Measurements from ENCODE around the gene SLC26A9. TPM values are rescaled to one million over a fixed set of nuclear protein-coding genes. Genes with fewer than 3 reads are reported as not detected.

Gene SLC26A9
- polyA plus RNA-seq, 4 donors: 0.01 to 0.81 (median 0.13) TPM

DNA sequence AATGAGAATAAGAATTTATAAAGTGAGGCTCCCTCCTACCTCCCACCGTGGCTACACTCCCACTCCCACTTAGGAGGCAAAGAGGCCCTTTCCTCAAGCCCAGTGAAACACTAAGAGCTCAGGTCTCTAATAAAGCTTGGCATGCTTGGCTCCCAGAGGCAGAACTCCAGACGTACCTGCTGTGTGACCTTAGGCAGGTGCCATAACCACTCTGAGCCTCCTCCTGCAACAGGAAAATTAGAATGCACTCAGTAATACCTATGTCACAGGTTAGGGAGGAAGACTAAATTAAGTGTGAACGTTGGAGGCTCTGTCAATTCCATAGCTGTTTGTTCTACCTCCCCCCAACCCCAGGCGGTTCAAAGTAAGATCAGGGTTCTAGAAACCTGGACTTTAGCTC lies 16.5 kb upstream of the SLC26A9 start:
- FAIRE-seq: no peak
- WGBS, 3 donors: 61 to 78% (median 72%) methylated on average over 4 of the region's 4 CpGs

DNA sequence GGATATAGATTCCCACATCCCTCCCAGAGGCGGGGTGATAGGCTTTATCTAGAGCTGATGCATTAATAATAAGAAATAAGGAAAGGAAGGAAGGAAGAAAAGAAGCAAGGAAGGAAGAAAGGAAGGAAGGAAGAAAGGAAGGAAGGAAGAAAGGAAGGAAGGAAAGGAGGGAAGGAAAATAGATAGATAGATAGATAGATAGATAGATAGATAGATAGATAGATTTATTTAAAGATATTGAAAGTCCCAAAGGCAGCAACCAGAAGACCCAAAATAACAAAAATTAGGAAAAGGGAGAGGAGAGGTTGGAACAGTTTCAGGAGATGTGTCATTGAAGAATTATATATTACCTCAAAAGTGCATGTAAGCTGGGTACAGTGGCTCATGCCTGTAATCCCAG lies 12.2 kb upstream of the SLC26A9 start:
- DNase-seq (no peak), FAIRE-seq (no peak)
- H3K27me3 ChIP-seq (ENCODE audit: control insufficient read depth in 3 of 3, insufficient read depth in 3 of 3, low read length in 3 of 3): peaks cover 0 to 21% (median 0%) of the 10 kb centered on the region in 3 donors
- no peaks in the 10 kb centered on the region for H3K4me1 ChIP-seq (ENCODE audit: control insufficient read depth in 3 of 3, insufficient read depth in 2 of 3, low read depth in 1 of 3, low read length in 2 of 3)
- no peak overlapping the region for H3K27ac ChIP-seq (ENCODE audit: low read depth in 1 of 3, low read length in 2 of 3)
- no peaks in the 10 kb centered on the region for H3K9me3 ChIP-seq (ENCODE audit: control insufficient read depth in 2 of 2, insufficient read depth in 1 of 2, low read depth in 1 of 2, low read length in 1 of 2)
- no peak overlapping the region for H3K4me3 ChIP-seq (ENCODE audit: low read depth in 1 of 3, low read length in 3 of 3)
- no peaks in the 10 kb centered on the region for H3K36me3 ChIP-seq (ENCODE audit: control insufficient read depth in 3 of 3, insufficient read depth in 2 of 3, low read depth in 1 of 3, low read length in 3 of 3)
- WGBS, 3 donors: 58 to 76% (median 62%) methylated on average over 1 of the region's 1 CpG

More for the DNA sequence above, 16.5 kb upstream of the SLC26A9 start:
- no peaks in the 10 kb centered on the region for H3K36me3 ChIP-seq (ENCODE audit: control insufficient read depth in 3 of 3, insufficient read depth in 2 of 3, low read depth in 1 of 3, low read length in 3 of 3)
- H3K27me3 ChIP-seq (ENCODE audit: control insufficient read depth in 3 of 3, insufficient read depth in 3 of 3, low read length in 3 of 3): peaks cover 0 to 24% (median 0%) of the 10 kb centered on the region in 3 donors
- H3K9me3 ChIP-seq (ENCODE audit: control insufficient read depth in 2 of 2, insufficient read depth in 1 of 2, low read depth in 1 of 2, low read length in 1 of 2): no peaks in the 10 kb centered on the region
- H3K4me1 ChIP-seq (ENCODE audit: control insufficient read depth in 3 of 3, insufficient read depth in 2 of 3, low read depth in 1 of 3, low read length in 2 of 3): no peaks in the 10 kb centered on the region
- H3K4me3 ChIP-seq (ENCODE audit: low read depth in 1 of 3, low read length in 3 of 3): no peak overlapping the region
- DNase-seq: no peak
- H3K27ac ChIP-seq (ENCODE audit: low read depth in 1 of 3, low read length in 2 of 3): no peak overlapping the region

- Histone ChIP-seq H3K4me1 (ENCODE audit: control insufficient read depth in 3 of 3, insufficient read depth in 2 of 3, low read depth in 1 of 3, low read length in 2 of 3) (no peaks in the 10 kb centered on the region), H3K4me3 (ENCODE audit: low read depth in 1 of 3, low read length in 3 of 3) (no peak overlapping the region), H3K36me3 (ENCODE audit: control insufficient read depth in 3 of 3, insufficient read depth in 2 of 3, low read depth in 1 of 3, low read length in 3 of 3) (no peaks in the 10 kb centered on the region), H3K27ac (ENCODE audit: low read depth in 1 of 3, low read length in 2 of 3) (no peak overlapping the region), H3K9me3 (ENCODE audit: control insufficient read depth in 2 of 2, insufficient read depth in 1 of 2, low read depth in 1 of 2, low read length in 1 of 2) (no peaks in the 10 kb centered on the region), H3K27me3 (ENCODE audit: control insufficient read depth in 3 of 3, insufficient read depth in 3 of 3, low read length in 3 of 3) (peaks cover 0 to 21% (median 0%) of the 10 kb centered on the region in 3 donors)
- WGBS, 3 donors: 45 to 69% (median 63%) methylated on average over 11 of the region's 11 CpGs
- DNase-seq (no peak), FAIRE-seq (no peak)
Measured at GRCh38 chr1:205954819-205955404, 11.7 kb upstream of the SLC26A9 start.

DNA sequence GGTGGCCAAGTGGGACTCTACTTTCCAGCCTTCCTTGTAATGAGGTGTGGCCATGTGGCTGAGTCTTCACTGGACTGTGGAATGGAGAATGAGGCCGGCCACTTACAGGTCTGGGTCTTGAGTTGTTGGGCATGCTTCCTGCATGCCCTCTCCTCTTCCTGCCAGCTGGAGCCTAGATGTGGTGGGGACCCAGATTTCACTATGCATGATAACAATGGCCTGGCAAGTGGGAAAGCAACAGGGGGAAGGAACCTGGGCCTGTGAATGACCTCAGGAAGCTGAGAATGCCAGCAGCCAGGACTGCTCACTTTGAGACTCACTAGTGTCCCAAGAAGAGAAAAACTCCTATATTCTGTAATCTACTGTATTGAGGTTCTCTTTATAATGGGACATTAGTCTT lies 8.5 kb upstream of the SLC26A9 start:
- no peak overlapping the region for H3K27ac ChIP-seq (ENCODE audit: low read depth in 1 of 3, low read length in 2 of 3)
- FAIRE-seq (no peak), DNase-seq (no peak)
- no peaks in the 10 kb centered on the region for H3K4me1 ChIP-seq (ENCODE audit: control insufficient read depth in 3 of 3, insufficient read depth in 2 of 3, low read depth in 1 of 3, low read length in 2 of 3)
- H3K36me3 ChIP-seq (ENCODE audit: control insufficient read depth in 3 of 3, insufficient read depth in 2 of 3, low read depth in 1 of 3, low read length in 3 of 3): no peaks in the 10 kb centered on the region
- H3K27me3 ChIP-seq (ENCODE audit: control insufficient read depth in 3 of 3, insufficient read depth in 3 of 3, low read length in 3 of 3): peaks cover 0 to 15% (median 0%) of the 10 kb centered on the region in 3 donors
- H3K9me3 ChIP-seq (ENCODE audit: control insufficient read depth in 2 of 2, insufficient read depth in 1 of 2, low read depth in 1 of 2, low read length in 1 of 2): no peaks in the 10 kb centered on the region
- H3K4me3 ChIP-seq (ENCODE audit: low read depth in 1 of 3, low read length in 3 of 3): no peak overlapping the region
- 67 to 94% (median 94%) methylated on average over 1 of the region's 1 CpG for WGBS, 3 donors

DNA sequence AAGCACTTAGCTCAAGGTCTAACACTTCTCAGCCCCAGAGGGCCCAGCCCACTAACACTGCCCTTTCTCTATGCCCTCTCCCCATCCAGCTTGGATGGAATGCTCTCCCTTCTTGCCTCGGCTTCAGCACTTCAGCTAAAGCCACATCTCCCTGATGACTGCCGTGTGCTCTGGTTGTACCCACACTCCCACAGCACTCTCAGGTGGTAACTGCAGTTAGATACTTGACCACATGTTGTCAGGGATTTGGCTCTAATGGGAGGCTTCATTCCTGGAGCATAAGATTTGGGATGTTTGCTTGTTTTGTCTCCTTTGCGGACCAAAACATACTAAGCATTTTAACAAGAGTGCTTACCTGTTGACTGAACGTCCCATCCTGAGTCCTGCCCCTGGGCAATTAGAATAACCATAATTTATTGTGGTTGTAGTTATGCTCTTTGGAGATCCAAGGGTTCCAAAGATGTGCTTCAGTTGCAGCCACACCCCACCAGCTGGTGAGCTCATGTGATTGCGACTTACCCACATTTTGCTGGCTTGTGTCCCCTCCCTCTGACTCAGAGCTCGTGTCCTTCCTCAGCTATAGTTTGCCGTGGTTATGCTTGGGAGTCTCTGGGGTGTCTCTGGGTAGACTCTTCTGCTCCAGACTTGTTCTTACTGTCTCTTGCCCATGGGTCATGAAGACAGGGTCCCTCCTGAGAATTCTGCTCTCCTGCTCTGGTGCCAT lies 7.7 kb upstream of the SLC26A9 start:
- no peak for DNase-seq
- Histone ChIP-seq H3K4me1 (ENCODE audit: control insufficient read depth in 3 of 3, insufficient read depth in 2 of 3, low read depth in 1 of 3, low read length in 2 of 3) (no peaks in the 10 kb centered on the region), H3K27me3 (ENCODE audit: control insufficient read depth in 3 of 3, insufficient read depth in 3 of 3, low read length in 3 of 3) (peaks cover 0 to 17% (median 0%) of the 10 kb centered on the region in 3 donors), H3K4me3 (ENCODE audit: low read depth in 1 of 3, low read length in 3 of 3) (no peak overlapping the region), H3K9me3 (ENCODE audit: control insufficient read depth in 2 of 2, insufficient read depth in 1 of 2, low read depth in 1 of 2, low read length in 1 of 2) (no peaks in the 10 kb centered on the region), H3K27ac (ENCODE audit: low read depth in 1 of 3, low read length in 2 of 3) (no peak overlapping the region), H3K36me3 (ENCODE audit: control insufficient read depth in 3 of 3, insufficient read depth in 2 of 3, low read depth in 1 of 3, low read length in 3 of 3) (no peaks in the 10 kb centered on the region)
- FAIRE-seq: no peak
- WGBS, 3 donors: 79 to 84% (median 81%) methylated on average over 7 of the region's 7 CpGs

DNA sequence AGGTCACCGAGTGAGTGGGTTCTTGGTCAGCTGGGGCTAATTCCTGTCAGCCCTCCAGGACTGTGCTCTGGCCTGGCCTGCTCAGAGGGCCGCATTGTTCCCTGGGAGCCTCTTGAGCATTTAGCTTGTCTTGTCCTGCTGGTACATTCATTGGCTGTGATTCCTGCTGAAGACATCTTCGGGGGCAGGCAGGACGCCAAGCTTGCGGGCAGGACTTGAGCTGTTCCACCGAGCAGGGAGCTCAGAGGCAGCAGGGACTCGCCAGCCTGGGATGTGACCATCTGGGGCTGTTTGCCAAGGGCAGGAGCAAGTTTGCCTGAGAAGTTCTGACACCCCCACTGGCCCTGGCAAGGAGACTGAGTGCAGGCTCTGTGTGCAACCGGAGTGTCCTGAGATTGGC lies 7.0 kb upstream of the SLC26A9 start:
- Histone ChIP-seq H3K4me1 (ENCODE audit: control insufficient read depth in 3 of 3, insufficient read depth in 2 of 3, low read depth in 1 of 3, low read length in 2 of 3) (no peaks in the 10 kb centered on the region), H3K4me3 (ENCODE audit: low read depth in 1 of 3, low read length in 3 of 3) (no peak overlapping the region), H3K27ac (ENCODE audit: low read depth in 1 of 3, low read length in 2 of 3) (no peak overlapping the region), H3K27me3 (ENCODE audit: control insufficient read depth in 3 of 3, insufficient read depth in 3 of 3, low read length in 3 of 3) (peaks cover 0 to 18% (median 2%) of the 10 kb centered on the region in 3 donors), H3K9me3 (ENCODE audit: control insufficient read depth in 2 of 2, insufficient read depth in 1 of 2, low read depth in 1 of 2, low read length in 1 of 2) (no peaks in the 10 kb centered on the region), H3K36me3 (ENCODE audit: control insufficient read depth in 3 of 3, insufficient read depth in 2 of 3, low read depth in 1 of 3, low read length in 3 of 3) (no peaks in the 10 kb centered on the region)
- DNase-seq (no peak), FAIRE-seq (no peak)
- 77 to 78% (median 77%) methylated on average over 7 to 8 of the region's 8 CpGs for WGBS, 3 donors

DNA sequence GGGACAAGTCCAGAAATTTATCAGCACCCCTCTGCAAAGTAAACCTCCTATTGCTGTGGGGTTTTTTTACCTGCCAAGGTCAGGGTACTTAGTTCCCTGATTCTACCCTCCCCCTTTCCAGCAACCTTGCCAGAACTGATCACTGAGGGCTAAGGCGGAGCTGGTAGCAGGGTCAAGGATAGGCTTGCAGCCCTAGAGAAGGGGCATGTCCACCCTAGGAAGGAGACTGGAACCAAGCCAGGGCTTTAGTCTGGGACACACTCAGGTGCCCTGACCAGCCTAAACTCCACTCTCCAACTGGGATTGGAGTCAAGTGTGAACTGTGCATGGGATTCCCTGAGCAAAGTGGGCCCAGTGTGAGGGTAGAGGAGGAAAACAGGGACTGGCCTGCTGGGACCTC lies 6.5 kb upstream of the SLC26A9 start:
- Histone ChIP-seq H3K36me3 (ENCODE audit: control insufficient read depth in 3 of 3, insufficient read depth in 2 of 3, low read depth in 1 of 3, low read length in 3 of 3) (no peaks in the 10 kb centered on the region), H3K27me3 (ENCODE audit: control insufficient read depth in 3 of 3, insufficient read depth in 3 of 3, low read length in 3 of 3) (peaks cover 0 to 14% (median 4%) of the 10 kb centered on the region in 3 donors), H3K4me1 (ENCODE audit: control insufficient read depth in 3 of 3, insufficient read depth in 2 of 3, low read depth in 1 of 3, low read length in 2 of 3) (no peaks in the 10 kb centered on the region), H3K27ac (ENCODE audit: low read depth in 1 of 3, low read length in 2 of 3) (no peak overlapping the region), H3K9me3 (ENCODE audit: control insufficient read depth in 2 of 2, insufficient read depth in 1 of 2, low read depth in 1 of 2, low read length in 1 of 2) (no peaks in the 10 kb centered on the region), H3K4me3 (ENCODE audit: low read depth in 1 of 3, low read length in 3 of 3) (no peak overlapping the region)
- 89 to 100% (median 94%) methylated on average over 1 of the region's 1 CpG for WGBS, 3 donors
- DNase-seq (no peak), FAIRE-seq (no peak)

DNA sequence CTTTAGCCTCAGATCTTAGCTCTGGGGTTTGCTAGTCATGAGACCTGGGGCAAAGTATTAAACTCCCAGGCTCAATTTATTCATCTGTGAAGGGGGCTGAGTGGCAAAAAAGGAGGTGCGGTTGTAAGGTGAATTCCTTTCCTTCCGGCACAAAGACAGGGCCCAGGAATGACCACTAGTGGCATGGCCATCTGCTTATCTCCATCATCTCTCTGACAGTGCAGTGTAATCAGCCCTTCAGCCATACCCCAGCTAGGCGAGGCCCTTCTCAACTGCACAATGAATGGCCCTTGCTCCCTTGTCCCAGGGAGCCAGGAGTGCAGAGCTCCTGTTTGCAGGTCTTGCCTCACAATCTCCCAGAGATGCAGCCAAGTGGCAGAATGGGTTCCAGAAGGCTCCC lies 5.6 kb upstream of the SLC26A9 start:
- Histone ChIP-seq H3K4me3 (ENCODE audit: low read depth in 1 of 3, low read length in 3 of 3) (no peak overlapping the region), H3K27me3 (ENCODE audit: control insufficient read depth in 3 of 3, insufficient read depth in 3 of 3, low read length in 3 of 3) (peaks cover 0 to 16% (median 4%) of the 10 kb centered on the region in 3 donors), H3K9me3 (ENCODE audit: control insufficient read depth in 2 of 2, insufficient read depth in 1 of 2, low read depth in 1 of 2, low read length in 1 of 2) (no peaks in the 10 kb centered on the region), H3K27ac (ENCODE audit: low read depth in 1 of 3, low read length in 2 of 3) (no peak overlapping the region), H3K36me3 (ENCODE audit: control insufficient read depth in 3 of 3, insufficient read depth in 2 of 3, low read depth in 1 of 3, low read length in 3 of 3) (no peaks in the 10 kb centered on the region), H3K4me1 (ENCODE audit: control insufficient read depth in 3 of 3, insufficient read depth in 2 of 3, low read depth in 1 of 3, low read length in 2 of 3) (no peaks in the 10 kb centered on the region)
- WGBS, 3 donors: 90% methylated on average over 3 of the region's 3 CpGs
- no peak for DNase-seq
- FAIRE-seq: no peak

Data from small intestine (tissue), 7 donors.